OCI-LY7 (cell line): ENCODE data around the gene CCDC13. TPM values are rescaled to one million over a fixed set of nuclear protein-coding genes. Genes with fewer than 3 reads are reported as not detected.

Experiments
- BruUV-seq: library from RNA; stranded (reverse); fragments of 400-500 nt; replicated peaks from 2 replicates; lab custom pipeline; 2021; lab: Mats Ljungman, UMichigan
- CTCF ChIA-PET: fragments of 300-600 bp; sonication (Branson Sonifier 250); formaldehyde crosslinking; loops from one replicate; lab custom pipeline; 2022; ENCODE audit warnings: antibody characterized with exemption; ENCODE audit not compliant: unreplicated experiment; lab: Charles Lee
- POLR2A ChIA-PET: fragments of 300-600 bp; sonication (Branson Sonifier 250); formaldehyde crosslinking; loops from one replicate; lab custom pipeline; 2022; ENCODE audit warnings: antibody characterized with exemption; lab: Charles Lee
- DNase-seq: peaks from one replicate; pipeline ENCODE4 v3.0.0-alpha.2; 2015; ENCODE audit warnings: low spot score
- H2AFZ ChIP-seq: fragments of 200-600 bp; sonication (generic), shearing (Covaris generic); 2 replicates; pipeline ENCODE4 v1.6.1; 2014; ENCODE audit warnings: mild to moderate bottlenecking, antibody characterized with exemption, low read length, moderate library complexity
- H3K27ac ChIP-seq: fragments of 200-600 bp; sonication (generic); 2 replicates; pipeline ENCODE4 v1.5.1; 2014; ENCODE audit warnings: mixed run types, low read depth, mild to moderate bottlenecking, moderate library complexity, low read length, inconsistent platforms; ENCODE audit not compliant: poor library complexity, severe bottlenecking
- H3K36me3 ChIP-seq: fragments of 200-600 bp; sonication (generic); 2 replicates; pipeline ENCODE4 v1.6.1; 2014; ENCODE audit warnings: mild to moderate bottlenecking, antibody characterized with exemption, low read length, moderate library complexity, mixed read lengths; ENCODE audit not compliant: insufficient read depth
- H3K4me1 ChIP-seq: fragments of 200-600 bp; sonication (generic); 2 replicates; pipeline ENCODE4 v1.5.1; 2014; ENCODE audit warnings: mild to moderate bottlenecking, low read length; ENCODE audit not compliant: insufficient read depth, poor library complexity, severe bottlenecking
- H3K4me2 ChIP-seq: fragments of 200-600 bp; sonication (generic); 2 replicates; pipeline ENCODE4 v1.6.1; 2014; ENCODE audit warnings: mild to moderate bottlenecking, low read length
- H3K4me3 ChIP-seq: fragments of 200-600 bp; sonication (generic); 2 replicates; pipeline ENCODE4 v1.5.1; 2014; ENCODE audit warnings: mild to moderate bottlenecking, low read depth, low read length; ENCODE audit not compliant: poor library complexity, severe bottlenecking
- H3K79me2 ChIP-seq: fragments of 200-600 bp; sonication (generic); 2 replicates; pipeline ENCODE4 v1.6.1; 2016; ENCODE audit warnings: low read depth, mild to moderate bottlenecking, low read length, moderate library complexity, mixed read lengths; ENCODE audit not compliant: insufficient read depth
- H3K9me2 ChIP-seq: fragments of 200-600 bp; sonication (generic); 2 replicates; pipeline ENCODE4 v1.6.1; 2016; ENCODE audit warnings: mild to moderate bottlenecking, low read length, mixed read lengths; ENCODE audit not compliant: insufficient read depth
- H3K9me3 ChIP-seq: fragments of 200-600 bp; sonication (generic); 2 replicates; pipeline ENCODE4 v1.6.1; 2014; ENCODE audit warnings: mild to moderate bottlenecking, mixed run types, low read length, mixed read lengths
- H4K20me1 ChIP-seq: fragments of 200-600 bp; sonication (generic); 2 replicates; pipeline ENCODE4 v1.6.1; 2014; ENCODE audit warnings: mild to moderate bottlenecking, antibody characterized with exemption, low read length, moderate library complexity, mixed read lengths; ENCODE audit not compliant: insufficient read depth
- EZH2phosphoT487 ChIP-seq: fragments of 200-600 bp; sonication (generic); IDR thresholded peaks from 2 replicates; pipeline ENCODE4 v1.6.1; 2018; ENCODE audit warnings: low read depth, borderline replicate concordance, mild to moderate bottlenecking, mixed run types, antibody characterized with exemption, low read length, moderate library complexity, mixed read lengths
- intact Hi-C: fragments of 100-400 bp; cut with micrococcal nuclease; formaldehyde crosslinking; loops from one replicate; pipeline ENCODE4 v1.10.0; 2022; ENCODE audit not compliant: unreplicated experiment
- total RNA-seq, 2 experiments: library from RNA; depleted of rRNA in 1 of 2; stranded (reverse); fragments of >200 nt in 1 of 2; shearing (Covaris generic) in 1 of 2; gene quantifications; 2 replicates each; pipeline ENCODE4 v1.2.3, GENCODE V29; 2014 to 2022
- TF ChIP-seq, protein P1 (sequence below): fragments of 200-600 bp; sonication (generic); conservative IDR thresholded peaks from 2 replicates; pipeline ENCODE4 v1.5.1; 2014; ENCODE audit warnings: mild to moderate bottlenecking, antibody characterized with exemption, low read length, moderate library complexity, mixed read lengths

CCDC13 gene
- total RNA-seq, 2 experiments from 2014 or later: 1.4 TPM; not detected in 1

GRCh38 chr3:42749753-42750231 lies 23.3 kb downstream of the CCDC13 start:
- Histone ChIP-seq H3K27ac (no peak overlapping the region), H3K36me3 (no peaks in the 10 kb centered on the region), H3K9me3 (no peaks in the 10 kb centered on the region), H3K79me2 (no peaks in the 10 kb centered on the region), H3K4me3 (no peak overlapping the region), H4K20me1 (no peaks in the 10 kb centered on the region), H3K4me1 (no peaks in the 10 kb centered on the region), H3K9me2 (no peaks in the 10 kb centered on the region), H3K4me2 (no peak overlapping the region), H2AFZ (no peak overlapping the region)
- intact Hi-C loops: loop anchor here (10.0 kb wide), 1 partner anchor 95 kb away; the partner anchor contains the start of gene ZBTB47
- ChIA-PET POLR2A (no interaction called here), CTCF (interaction anchor here (0.6 to 1.1 kb wide), 3 partner anchors 8 to 590 kb away, joined by 3 to 5 read pairs (median 3); no protein-coding TSS in a partner anchor)
- no TSS peak for BruUV-seq
- peak; percentile 6 for DNase-seq
- TF ChIP-seq EZH2phosphoT487: no peak
- TF ChIP-seq, protein P1, sequence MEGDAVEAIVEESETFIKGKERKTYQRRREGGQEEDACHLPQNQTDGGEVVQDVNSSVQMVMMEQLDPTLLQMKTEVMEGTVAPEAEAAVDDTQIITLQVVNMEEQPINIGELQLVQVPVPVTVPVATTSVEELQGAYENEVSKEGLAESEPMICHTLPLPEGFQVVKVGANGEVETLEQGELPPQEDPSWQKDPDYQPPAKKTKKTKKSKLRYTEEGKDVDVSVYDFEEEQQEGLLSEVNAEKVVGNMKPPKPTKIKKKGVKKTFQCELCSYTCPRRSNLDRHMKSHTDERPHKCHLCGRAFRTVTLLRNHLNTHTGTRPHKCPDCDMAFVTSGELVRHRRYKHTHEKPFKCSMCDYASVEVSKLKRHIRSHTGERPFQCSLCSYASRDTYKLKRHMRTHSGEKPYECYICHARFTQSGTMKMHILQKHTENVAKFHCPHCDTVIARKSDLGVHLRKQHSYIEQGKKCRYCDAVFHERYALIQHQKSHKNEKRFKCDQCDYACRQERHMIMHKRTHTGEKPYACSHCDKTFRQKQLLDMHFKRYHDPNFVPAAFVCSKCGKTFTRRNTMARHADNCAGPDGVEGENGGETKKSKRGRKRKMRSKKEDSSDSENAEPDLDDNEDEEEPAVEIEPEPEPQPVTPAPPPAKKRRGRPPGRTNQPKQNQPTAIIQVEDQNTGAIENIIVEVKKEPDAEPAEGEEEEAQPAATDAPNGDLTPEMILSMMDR: peak; percentile 69

DNA sequence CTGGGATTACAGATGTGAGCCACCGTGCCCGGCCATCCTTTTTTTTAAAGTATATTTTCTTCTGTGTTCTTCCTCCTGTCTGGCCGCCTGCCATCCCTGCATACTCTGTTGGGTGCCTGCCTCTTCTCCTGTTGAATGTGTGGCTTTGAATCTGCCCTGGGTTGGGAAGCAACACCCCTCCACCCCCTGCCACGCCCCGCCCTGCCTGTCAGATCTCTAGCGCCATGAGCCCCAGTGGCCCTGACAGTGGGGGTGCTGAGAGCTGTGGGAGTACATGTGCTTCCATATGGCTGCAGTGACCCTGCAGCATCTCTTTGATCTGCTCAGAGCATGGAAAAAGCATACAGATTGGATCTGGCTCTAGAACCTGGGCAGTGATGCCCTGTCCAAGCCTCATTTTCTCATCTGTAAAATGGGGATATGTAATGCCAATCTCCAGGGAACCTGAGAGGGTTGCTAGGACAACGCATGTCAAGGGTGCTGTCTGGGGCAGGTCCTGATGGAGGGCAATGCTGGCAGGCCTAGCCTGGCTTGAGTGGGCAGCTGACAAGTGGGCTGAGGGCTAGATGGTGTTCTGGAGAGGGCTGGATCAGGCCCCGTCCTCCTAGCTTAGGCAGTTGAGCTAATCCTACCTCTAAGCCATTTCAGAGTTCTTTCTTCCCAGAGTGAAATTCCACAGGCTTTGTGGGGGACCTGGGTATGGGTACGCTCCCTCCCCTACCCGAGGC lies 23.9 kb downstream of the CCDC13 start:
- intact Hi-C loops: loop anchor here (10.0 kb wide), 1 partner anchor 94 kb away; the partner anchor contains the start of gene ZBTB47
- TF ChIP-seq EZH2phosphoT487: no peak
- TF ChIP-seq, protein P1: no peak
- no peak for DNase-seq
- no peak overlapping the region for H3K4me2 ChIP-seq
- no peaks in the 10 kb centered on the region for H3K9me3 ChIP-seq
- H3K9me2 ChIP-seq: no peaks in the 10 kb centered on the region
- H2AFZ ChIP-seq: no peak overlapping the region
- H3K4me1 ChIP-seq: no peaks in the 10 kb centered on the region
- BruUV-seq: no TSS peak
- H3K4me3 ChIP-seq: no peak overlapping the region
- no peaks in the 10 kb centered on the region for H3K36me3 ChIP-seq
- POLR2A ChIA-PET: no interaction called here
- H3K79me2 ChIP-seq: no peaks in the 10 kb centered on the region
- no peaks in the 10 kb centered on the region for H4K20me1 ChIP-seq
- CTCF ChIA-PET: interaction anchor here (0.6 to 1.1 kb wide), 2 partner anchors 8 to 28 kb away, joined by 3 read pairs; no protein-coding TSS in a partner anchor
- H3K27ac ChIP-seq: no peak overlapping the region

DNA sequence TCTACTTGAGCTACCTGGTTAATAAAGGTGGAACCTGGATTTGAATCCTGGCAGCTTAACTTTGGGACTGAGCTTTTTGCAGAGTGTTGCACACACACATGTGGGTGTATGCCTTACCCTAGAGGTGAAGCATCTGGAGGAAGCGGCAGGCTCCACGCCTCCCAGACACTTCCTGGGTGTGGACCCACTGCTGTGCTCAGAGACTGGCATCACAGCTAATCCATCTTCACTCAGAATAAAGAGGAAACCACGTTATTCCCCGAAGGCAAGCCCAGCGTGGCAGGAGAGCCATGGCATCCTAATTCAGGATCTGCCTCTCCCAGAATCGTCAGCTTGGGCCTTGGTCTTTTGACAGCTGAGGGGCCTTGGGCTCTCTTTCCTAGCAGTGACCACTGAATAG lies 25.5 kb downstream of the CCDC13 start:
- H3K36me3 ChIP-seq: no peaks in the 10 kb centered on the region
- no peaks in the 10 kb centered on the region for H4K20me1 ChIP-seq
- no peaks in the 10 kb centered on the region for H3K9me3 ChIP-seq
- H3K79me2 ChIP-seq: no peaks in the 10 kb centered on the region
- POLR2A ChIA-PET: no interaction called here
- H3K4me1 ChIP-seq: no peaks in the 10 kb centered on the region
- no peaks in the 10 kb centered on the region for H3K9me2 ChIP-seq
- no peak overlapping the region for H3K27ac ChIP-seq
- no TSS peak for BruUV-seq
- H3K4me2 ChIP-seq: no peak overlapping the region
- CTCF ChIA-PET: no interaction called here
- TF ChIP-seq EZH2phosphoT487: no peak
- TF ChIP-seq, protein P1: no peak
- DNase-seq: no peak
- H3K4me3 ChIP-seq: no peak overlapping the region
- intact Hi-C loops: loop anchor here (10.0 kb wide), 1 partner anchor 93 kb away; the partner anchor contains the start of gene ZBTB47
- no peak overlapping the region for H2AFZ ChIP-seq
